GM23338 (cell line): ENCODE results near the gene LENG9. TPM values are rescaled to one million over a fixed set of nuclear protein-coding genes. Genes with fewer than 3 reads are reported as not detected.

Experiments
- ATAC-seq: fragments of 200-7000 bp; cut with Tn5 transposase; 3 replicates; pipeline ENCODE4 v1.9.1; 2020
- DNase-seq: peaks from one replicate; pipeline ENCODE4 v3.0.0-alpha.2; 2015; ENCODE audit warnings: low spot score
- H2AFZ ChIP-seq: fragments of 200-600 bp; sonication (generic); 2 replicates; pipeline ENCODE4 v1.8.0; 2016; ENCODE audit warnings: antibody characterized with exemption, mild to moderate bottlenecking, moderate library complexity
- H3F3A ChIP-seq: fragments of 200-600 bp; sonication (generic); replicated peaks from 2 replicates; pipeline ENCODE4 v1.8.0; 2017; ENCODE audit warnings: antibody characterized with exemption, mixed run types, low read depth
- H3K27ac ChIP-seq: fragments of 200-600 bp; sonication (generic); 2 replicates; pipeline ENCODE4 v1.6.1; 2016; ENCODE audit warnings: low read depth
- H3K27me3 ChIP-seq: fragments of 200-600 bp; sonication (generic); 2 replicates; pipeline ENCODE4 v1.8.0; 2016; ENCODE audit warnings: mild to moderate bottlenecking, mixed run types, moderate library complexity; ENCODE audit not compliant: insufficient read depth
- H3K36me3 ChIP-seq: fragments of 200-600 bp; sonication (generic); 2 replicates; pipeline ENCODE4 v1.8.0; 2016; ENCODE audit warnings: mild to moderate bottlenecking; ENCODE audit not compliant: insufficient read depth
- H3K4me1 ChIP-seq: fragments of 200-600 bp; sonication (generic); 2 replicates; pipeline ENCODE4 v1.8.0; 2016; ENCODE audit warnings: mild to moderate bottlenecking, moderate library complexity; ENCODE audit not compliant: insufficient read depth
- H3K4me2 ChIP-seq: fragments of 200-600 bp; sonication (generic); 2 replicates; pipeline ENCODE4 v1.7.1; 2017; ENCODE audit warnings: mixed run types
- H3K4me3 ChIP-seq: fragments of 200-600 bp; sonication (generic); 2 replicates; pipeline ENCODE4 v1.6.1; 2016; ENCODE audit warnings: mixed run types
- H3K79me2 ChIP-seq: fragments of 200-600 bp; sonication (generic); replicated peaks from 2 replicates; pipeline ENCODE4 v1.8.0; 2017; ENCODE audit warnings: mild to moderate bottlenecking; ENCODE audit not compliant: insufficient read depth
- H3K9me2 ChIP-seq: fragments of 200-600 bp; sonication (generic); 2 replicates; pipeline ENCODE4 v1.8.0; 2017; ENCODE audit not compliant: insufficient read depth
- H4K20me1 ChIP-seq: fragments of 200-600 bp; sonication (generic); replicated peaks from 2 replicates; pipeline ENCODE4 v1.8.0; 2017; ENCODE audit warnings: mild to moderate bottlenecking; ENCODE audit not compliant: insufficient read depth
- H3K27ac Mint-ChIP-seq: 2 replicates; pipeline ENCODE4 v1.8.0; 2020; ENCODE audit warnings: inconsistent platforms, mild to moderate bottlenecking, moderate library complexity, mixed read lengths
- H3K27me3 Mint-ChIP-seq: 3 replicates; pipeline ENCODE4 v1.8.0; 2022; ENCODE audit warnings: low read depth, mild to moderate bottlenecking, moderate library complexity, mixed read lengths, inconsistent platforms; ENCODE audit not compliant: insufficient read depth, poor library complexity
- H3K36me3 Mint-ChIP-seq: 3 replicates; pipeline ENCODE4 v1.8.0; 2021; ENCODE audit warnings: low read depth, mild to moderate bottlenecking, inconsistent platforms, moderate library complexity, mixed read lengths
- H3K4me1 Mint-ChIP-seq: 3 replicates; pipeline ENCODE4 v1.8.0; 2020; ENCODE audit warnings: mild to moderate bottlenecking, inconsistent platforms, mixed read lengths
- H3K4me3 Mint-ChIP-seq: 3 replicates; pipeline ENCODE4 v1.8.0; 2021; ENCODE audit warnings: moderate library complexity, mild to moderate bottlenecking, inconsistent platforms, mixed read lengths
- H3K9me3 Mint-ChIP-seq: 3 replicates; pipeline ENCODE4 v1.8.0; 2020; ENCODE audit warnings: moderate library complexity, mild to moderate bottlenecking, inconsistent platforms, mixed read lengths
- CREB1 ChIP-seq: fragments of 250-450 bp; sonication (Bioruptor Pico); IDR thresholded peaks from 2 replicates; pipeline ENCODE4 v1.5.0; 2020; ENCODE audit warnings: low read depth, mild to moderate bottlenecking, moderate library complexity
- CTCF ChIP-seq, 2 experiments: fragments of 200-600 bp in 1 of 2; sonication (generic) in 1 of 2; conservative IDR thresholded peaks; 2 replicates each; pipeline versions ENCODE4 v1.5.1 to v1.6.1; 2016 to 2017; ENCODE audit warnings: antibody characterized with exemption in 2 of 2, low read depth in 2 of 2, mild to moderate bottlenecking in 2 of 2, moderate library complexity in 1 of 2
- EZH2 ChIP-seq: fragments of 200-600 bp; sonication (generic); IDR thresholded peaks from one replicate; pipeline ENCODE4 v1.8.0; 2017; ENCODE audit warnings: antibody characterized with exemption, mild to moderate bottlenecking, low read depth; ENCODE audit not compliant: unreplicated experiment
- EZH2phosphoT487 ChIP-seq: fragments of 200-600 bp; sonication (generic); IDR thresholded peaks from one replicate; pipeline ENCODE4 v1.8.1; 2018; ENCODE audit warnings: antibody characterized with exemption; ENCODE audit not compliant: unreplicated experiment
- JUNB ChIP-seq: IDR thresholded peaks from one replicate; pipeline ENCODE4 v1.6.1; 2016; ENCODE audit warnings: antibody characterized with exemption; ENCODE audit not compliant: unreplicated experiment
- NANOG ChIP-seq: IDR thresholded peaks from 2 replicates; pipeline ENCODE4 v1.6.1; 2016; ENCODE audit warnings: antibody characterized with exemption, borderline replicate concordance
- POLR2AphosphoS5 ChIP-seq: IDR thresholded peaks from 2 replicates; pipeline ENCODE4 v1.6.1; 2016; ENCODE audit warnings: antibody characterized with exemption, low read depth
- STAT1 ChIP-seq: IDR thresholded peaks from one replicate; pipeline ENCODE4 v1.6.1; 2016; ENCODE audit warnings: antibody characterized with exemption; ENCODE audit not compliant: unreplicated experiment
- ZNF114 ChIP-seq: fragments of 250-450 bp; sonication (Bioruptor Pico); IDR thresholded peaks from 2 replicates; pipeline ENCODE4 v1.5.0; 2020; ENCODE audit warnings: mild to moderate bottlenecking, moderate library complexity
- ZNF331 ChIP-seq: fragments of 250-450 bp; sonication (Bioruptor Pico); IDR thresholded peaks from 2 replicates; pipeline ENCODE4 v1.5.0; 2020; ENCODE audit warnings: low read depth, mild to moderate bottlenecking, moderate library complexity
- polyA plus RNA-seq: library from polyadenylated mRNA; unstranded; fragments of >200 nt; fragmentation: Nextera tagmentation; extraction: Ambion mirVana; gene quantifications from 2 replicates; pipeline ENCODE4 v1.2.1, GENCODE V29; 2016
- total RNA-seq: library from RNA; depleted of rRNA; stranded (reverse); fragments of >200 nt; shearing (Covaris generic); gene quantifications from 2 replicates; pipeline ENCODE4 v1.2.3, GENCODE V29; 2014
- TF ChIP-seq, protein P1 (sequence below): IDR thresholded peaks from 2 replicates; pipeline ENCODE4 v1.6.1; 2016; ENCODE audit warnings: antibody characterized with exemption
- TF ChIP-seq, protein P2 (sequence below): fragments of 250-450 bp; sonication (Bioruptor Pico); IDR thresholded peaks from 2 replicates; pipeline ENCODE4 v1.5.0; 2020; ENCODE audit warnings: mild to moderate bottlenecking, moderate library complexity
- TF ChIP-seq, protein P3 (sequence below): IDR thresholded peaks from one replicate; pipeline ENCODE4 v1.6.1; 2018; ENCODE audit warnings: antibody characterized with exemption; ENCODE audit not compliant: unreplicated experiment

Gene LENG9
- total and polyA plus RNA-seq, 2 experiments from 2014 or later, result 0.26 to 6.4 TPM

DNA sequence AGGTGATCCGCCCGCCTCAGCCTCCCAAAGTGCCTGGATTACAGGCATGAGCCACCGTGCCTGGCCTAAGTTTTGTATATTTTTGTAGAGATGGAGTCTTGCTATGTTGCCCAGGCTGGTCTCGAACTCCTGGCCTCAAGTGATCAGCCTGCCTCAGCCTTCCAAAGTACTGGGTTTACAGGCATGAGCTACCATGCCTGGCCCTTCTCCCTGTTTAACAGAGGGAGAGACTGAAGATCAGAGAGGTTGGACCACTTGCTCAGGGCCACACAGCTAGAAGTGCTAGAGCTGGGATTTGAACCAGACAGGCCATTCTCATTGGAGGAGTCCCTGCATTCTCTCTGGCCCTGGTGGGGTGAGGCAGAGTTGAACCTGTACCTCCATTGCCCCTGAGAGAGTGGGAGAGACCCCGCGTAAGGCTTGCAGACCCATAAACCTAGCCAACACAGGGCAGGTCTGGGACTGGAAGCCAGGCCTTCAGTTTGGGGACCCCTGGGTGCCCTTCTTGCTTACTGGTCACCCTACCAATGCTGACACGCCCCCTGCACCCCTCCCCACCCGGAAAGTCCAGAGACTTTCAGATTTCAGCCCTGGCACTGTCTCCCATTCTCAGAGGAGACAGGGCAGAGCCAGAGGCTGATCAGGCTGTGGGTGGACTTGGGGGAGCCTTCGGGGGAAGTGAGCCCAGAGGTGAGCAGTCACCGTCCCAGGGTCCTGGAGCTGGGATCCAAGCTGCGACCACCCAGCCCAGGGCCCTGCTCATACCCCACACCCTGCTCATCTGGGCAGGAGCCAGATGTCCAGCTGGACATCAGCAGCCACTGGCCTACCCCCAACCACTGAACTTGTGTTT, 35.0 kb downstream of the LENG9 start:
- peaks cover 27% of the 10 kb centered on the region for H3K27me3 Mint-ChIP-seq
- Histone ChIP-seq H3K4me2 (no peak overlapping the region), H3K79me2 (no peaks in the 10 kb centered on the region), H3K27me3 (no peaks in the 10 kb centered on the region), H3F3A (no peaks in the 10 kb centered on the region), H3K27ac (no peak overlapping the region), H3K36me3 (no peaks in the 10 kb centered on the region), H4K20me1 (no peaks in the 10 kb centered on the region; the same call in 1 of the 2 replicates), H3K9me2 (no peaks in the 10 kb centered on the region), H3K4me3 (no peak overlapping the region), H2AFZ (no peak overlapping the region), H3K4me1 (no peaks in the 10 kb centered on the region)
- peaks cover 42% of the 10 kb centered on the region for H3K36me3 Mint-ChIP-seq
- no peak overlapping the region for H3K27ac Mint-ChIP-seq
- TF ChIP-seq, protein P1, sequence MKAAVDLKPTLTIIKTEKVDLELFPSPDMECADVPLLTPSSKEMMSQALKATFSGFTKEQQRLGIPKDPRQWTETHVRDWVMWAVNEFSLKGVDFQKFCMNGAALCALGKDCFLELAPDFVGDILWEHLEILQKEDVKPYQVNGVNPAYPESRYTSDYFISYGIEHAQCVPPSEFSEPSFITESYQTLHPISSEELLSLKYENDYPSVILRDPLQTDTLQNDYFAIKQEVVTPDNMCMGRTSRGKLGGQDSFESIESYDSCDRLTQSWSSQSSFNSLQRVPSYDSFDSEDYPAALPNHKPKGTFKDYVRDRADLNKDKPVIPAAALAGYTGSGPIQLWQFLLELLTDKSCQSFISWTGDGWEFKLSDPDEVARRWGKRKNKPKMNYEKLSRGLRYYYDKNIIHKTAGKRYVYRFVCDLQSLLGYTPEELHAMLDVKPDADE, result no peak
- TF ChIP-seq EZH2 (no peak), NANOG (no peak), ZNF114 (CRISPR knock-in tag) (no peak), STAT1 (no peak), CREB1 (CRISPR knock-in tag) (no peak), ZNF331 (CRISPR knock-in tag) (no peak), JUNB (no peak), EZH2phosphoT487 (no peak), POLR2AphosphoS5 (no peak), CTCF (conservative IDR thresholded peaks at IDR 0.05; ENCODE audit: low read depth in 2 of 2) (no peak)
- TF ChIP-seq, protein P2, sequence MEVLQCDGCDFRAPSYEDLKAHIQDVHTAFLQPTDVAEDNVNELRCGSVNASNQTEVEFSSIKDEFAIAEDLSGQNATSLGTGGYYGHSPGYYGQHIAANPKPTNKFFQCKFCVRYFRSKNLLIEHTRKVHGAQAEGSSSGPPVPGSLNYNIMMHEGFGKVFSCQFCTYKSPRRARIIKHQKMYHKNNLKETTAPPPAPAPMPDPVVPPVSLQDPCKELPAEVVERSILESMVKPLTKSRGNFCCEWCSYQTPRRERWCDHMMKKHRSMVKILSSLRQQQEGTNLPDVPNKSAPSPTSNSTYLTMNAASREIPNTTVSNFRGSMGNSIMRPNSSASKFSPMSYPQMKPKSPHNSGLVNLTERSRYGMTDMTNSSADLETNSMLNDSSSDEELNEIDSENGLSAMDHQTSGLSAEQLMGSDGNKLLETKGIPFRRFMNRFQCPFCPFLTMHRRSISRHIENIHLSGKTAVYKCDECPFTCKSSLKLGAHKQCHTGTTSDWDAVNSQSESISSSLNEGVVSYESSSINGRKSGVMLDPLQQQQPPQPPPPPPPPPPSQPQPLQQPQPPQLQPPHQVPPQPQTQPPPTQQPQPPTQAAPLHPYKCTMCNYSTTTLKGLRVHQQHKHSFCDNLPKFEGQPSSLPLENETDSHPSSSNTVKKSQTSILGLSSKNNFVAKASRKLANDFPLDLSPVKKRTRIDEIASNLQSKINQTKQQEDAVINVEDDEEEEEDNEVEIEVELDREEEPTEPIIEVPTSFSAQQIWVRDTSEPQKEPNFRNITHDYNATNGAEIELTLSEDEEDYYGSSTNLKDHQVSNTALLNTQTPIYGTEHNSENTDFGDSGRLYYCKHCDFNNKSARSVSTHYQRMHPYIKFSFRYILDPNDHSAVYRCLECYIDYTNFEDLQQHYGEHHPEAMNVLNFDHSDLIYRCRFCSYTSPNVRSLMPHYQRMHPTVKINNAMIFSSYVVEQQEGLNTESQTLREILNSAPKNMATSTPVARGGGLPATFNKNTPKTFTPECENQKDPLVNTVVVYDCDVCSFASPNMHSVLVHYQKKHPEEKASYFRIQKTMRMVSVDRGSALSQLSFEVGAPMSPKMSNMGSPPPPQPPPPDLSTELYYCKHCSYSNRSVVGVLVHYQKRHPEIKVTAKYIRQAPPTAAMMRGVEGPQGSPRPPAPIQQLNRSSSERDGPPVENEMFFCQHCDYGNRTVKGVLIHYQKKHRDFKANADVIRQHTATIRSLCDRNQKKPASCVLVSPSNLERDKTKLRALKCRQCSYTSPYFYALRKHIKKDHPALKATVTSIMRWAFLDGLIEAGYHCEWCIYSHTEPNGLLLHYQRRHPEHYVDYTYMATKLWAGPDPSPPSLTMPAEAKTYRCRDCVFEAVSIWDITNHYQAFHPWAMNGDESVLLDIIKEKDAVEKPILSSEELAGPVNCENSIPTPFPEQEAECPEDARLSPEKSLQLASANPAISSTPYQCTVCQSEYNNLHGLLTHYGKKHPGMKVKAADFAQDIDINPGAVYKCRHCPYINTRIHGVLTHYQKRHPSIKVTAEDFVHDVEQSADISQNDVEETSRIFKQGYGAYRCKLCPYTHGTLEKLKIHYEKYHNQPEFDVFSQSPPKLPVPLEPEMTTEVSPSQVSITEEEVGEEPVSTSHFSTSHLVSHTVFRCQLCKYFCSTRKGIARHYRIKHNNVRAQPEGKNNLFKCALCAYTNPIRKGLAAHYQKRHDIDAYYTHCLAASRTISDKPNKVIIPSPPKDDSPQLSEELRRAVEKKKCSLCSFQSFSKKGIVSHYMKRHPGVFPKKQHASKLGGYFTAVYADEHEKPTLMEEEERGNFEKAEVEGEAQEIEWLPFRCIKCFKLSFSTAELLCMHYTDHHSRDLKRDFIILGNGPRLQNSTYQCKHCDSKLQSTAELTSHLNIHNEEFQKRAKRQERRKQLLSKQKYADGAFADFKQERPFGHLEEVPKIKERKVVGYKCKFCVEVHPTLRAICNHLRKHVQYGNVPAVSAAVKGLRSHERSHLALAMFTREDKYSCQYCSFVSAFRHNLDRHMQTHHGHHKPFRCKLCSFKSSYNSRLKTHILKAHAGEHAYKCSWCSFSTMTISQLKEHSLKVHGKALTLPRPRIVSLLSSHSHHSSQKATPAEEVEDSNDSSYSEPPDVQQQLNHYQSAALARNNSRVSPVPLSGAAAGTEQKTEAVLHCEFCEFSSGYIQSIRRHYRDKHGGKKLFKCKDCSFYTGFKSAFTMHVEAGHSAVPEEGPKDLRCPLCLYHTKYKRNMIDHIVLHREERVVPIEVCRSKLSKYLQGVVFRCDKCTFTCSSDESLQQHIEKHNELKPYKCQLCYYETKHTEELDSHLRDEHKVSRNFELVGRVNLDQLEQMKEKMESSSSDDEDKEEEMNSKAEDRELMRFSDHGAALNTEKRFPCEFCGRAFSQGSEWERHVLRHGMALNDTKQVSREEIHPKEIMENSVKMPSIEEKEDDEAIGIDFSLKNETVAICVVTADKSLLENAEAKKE (CRISPR knock-in tag), result no peak
- TF ChIP-seq, protein P3, sequence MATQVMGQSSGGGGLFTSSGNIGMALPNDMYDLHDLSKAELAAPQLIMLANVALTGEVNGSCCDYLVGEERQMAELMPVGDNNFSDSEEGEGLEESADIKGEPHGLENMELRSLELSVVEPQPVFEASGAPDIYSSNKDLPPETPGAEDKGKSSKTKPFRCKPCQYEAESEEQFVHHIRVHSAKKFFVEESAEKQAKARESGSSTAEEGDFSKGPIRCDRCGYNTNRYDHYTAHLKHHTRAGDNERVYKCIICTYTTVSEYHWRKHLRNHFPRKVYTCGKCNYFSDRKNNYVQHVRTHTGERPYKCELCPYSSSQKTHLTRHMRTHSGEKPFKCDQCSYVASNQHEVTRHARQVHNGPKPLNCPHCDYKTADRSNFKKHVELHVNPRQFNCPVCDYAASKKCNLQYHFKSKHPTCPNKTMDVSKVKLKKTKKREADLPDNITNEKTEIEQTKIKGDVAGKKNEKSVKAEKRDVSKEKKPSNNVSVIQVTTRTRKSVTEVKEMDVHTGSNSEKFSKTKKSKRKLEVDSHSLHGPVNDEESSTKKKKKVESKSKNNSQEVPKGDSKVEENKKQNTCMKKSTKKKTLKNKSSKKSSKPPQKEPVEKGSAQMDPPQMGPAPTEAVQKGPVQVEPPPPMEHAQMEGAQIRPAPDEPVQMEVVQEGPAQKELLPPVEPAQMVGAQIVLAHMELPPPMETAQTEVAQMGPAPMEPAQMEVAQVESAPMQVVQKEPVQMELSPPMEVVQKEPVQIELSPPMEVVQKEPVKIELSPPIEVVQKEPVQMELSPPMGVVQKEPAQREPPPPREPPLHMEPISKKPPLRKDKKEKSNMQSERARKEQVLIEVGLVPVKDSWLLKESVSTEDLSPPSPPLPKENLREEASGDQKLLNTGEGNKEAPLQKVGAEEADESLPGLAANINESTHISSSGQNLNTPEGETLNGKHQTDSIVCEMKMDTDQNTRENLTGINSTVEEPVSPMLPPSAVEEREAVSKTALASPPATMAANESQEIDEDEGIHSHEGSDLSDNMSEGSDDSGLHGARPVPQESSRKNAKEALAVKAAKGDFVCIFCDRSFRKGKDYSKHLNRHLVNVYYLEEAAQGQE, result no peak
- peaks cover 15% of the 10 kb centered on the region for H3K4me1 Mint-ChIP-seq
- DNase-seq (no peak), ATAC-seq (no peak)
- no peak overlapping the region for H3K4me3 Mint-ChIP-seq
- H3K9me3 Mint-ChIP-seq, result no peaks in the 10 kb centered on the region; the same call in 2 of the 3 replicates
